ENCODE data around the gene VGLL4. TPM values are rescaled to one million over a fixed set of nuclear protein-coding genes. Genes with fewer than 3 reads are reported as not detected.

The VGLL4 gene
- total RNA-seq, 1 experiment from 2014 or later, result 26.9 TPM

DNA sequence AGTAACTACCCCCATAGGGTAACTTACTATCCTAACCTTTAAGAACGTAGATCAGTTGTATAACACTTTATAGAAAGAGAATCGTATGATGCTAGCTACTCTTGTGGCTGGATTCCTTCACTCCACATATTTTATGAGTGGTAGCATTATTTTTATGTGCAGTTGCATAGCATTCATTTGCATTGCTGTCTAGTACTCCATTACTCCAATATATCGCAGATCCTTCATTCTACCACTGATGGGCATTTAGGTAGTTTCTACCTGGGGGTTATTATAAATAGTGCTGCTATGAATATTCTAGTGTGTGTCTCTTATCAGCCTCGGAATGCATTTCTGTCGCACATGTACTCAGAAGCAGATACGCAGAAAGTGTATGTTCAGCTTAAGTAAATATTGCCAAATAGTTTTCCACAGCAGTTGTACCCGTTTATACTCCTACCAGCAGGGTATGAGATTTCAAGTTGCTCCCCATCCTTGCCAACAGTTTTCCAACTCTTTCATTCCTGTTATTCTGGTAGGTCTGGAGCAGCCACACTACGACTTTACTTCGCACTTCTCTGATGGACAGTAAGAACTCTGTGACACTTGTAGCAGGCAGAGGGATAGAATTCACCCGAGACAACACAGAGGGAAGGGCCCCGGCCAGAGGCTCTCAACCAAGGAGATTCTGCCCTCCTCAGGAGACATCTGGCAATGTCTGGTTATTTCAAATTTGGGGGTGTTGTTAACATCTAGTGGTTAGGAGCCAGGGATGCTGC, 9.8 kb upstream of the VGLL4 start:
- H3K4me2 ChIP-seq (ENCODE audit: low read length), result no peak overlapping the region
- BruUV-seq (replicated peaks), result no TSS peak
- no peak overlapping the region for H3K4me3 ChIP-seq (replicated peaks in 1 of 2; ENCODE audit: low read depth in 1 of 2, low read length in 2 of 2)
- no peak for ATAC-seq
- H4K20me1 ChIP-seq (ENCODE audit: insufficient read depth), result peaks cover 8% of the 10 kb centered on the region; the same call in 1 of the 2 replicates
- H2AFZ ChIP-seq (ENCODE audit: low read depth, low read length, poor library complexity, severe bottlenecking), result no peak overlapping the region
- no peaks in the 10 kb centered on the region for H3K9me2 ChIP-seq (ENCODE audit: insufficient read depth)
- no peaks in the 10 kb centered on the region for H3K4me1 ChIP-seq (ENCODE audit: control insufficient read depth in 1 of 2, insufficient read depth in 2 of 2, low read length in 2 of 2)
- H3K36me3 ChIP-seq (ENCODE audit: control insufficient read depth in 1 of 2, insufficient read depth in 2 of 2, low read length in 2 of 2), result no peaks in the 10 kb centered on the region
- no peak overlapping the region for H3K27ac ChIP-seq (ENCODE audit: low read depth, low read length)
- no peaks in the 10 kb centered on the region for H3K27me3 ChIP-seq (ENCODE audit: insufficient read depth, low read length)
- no peak overlapping the region for H3K9ac ChIP-seq (ENCODE audit: low read length)
- no peaks in the 10 kb centered on the region for H3K9me3 ChIP-seq (ENCODE audit: control insufficient read depth in 1 of 2, insufficient read depth in 1 of 2, low read depth in 1 of 2, low read length in 2 of 2)
- TF ChIP-seq CTCF (IDR thresholded peaks at IDR 0.05 in 2 of 3, conservative IDR thresholded peaks at IDR 0.05 in 1 of 3; ENCODE audit: borderline replicate concordance in 1 of 3, insufficient read depth in 1 of 3, low read depth in 2 of 3, low read length in 2 of 3) (peak in 2 of 3 experiments; percentile 12 to 14; a peak in 1 of 6 replicates), SP1 (IDR thresholded peaks at IDR 0.05; ENCODE audit: low read depth) (no peak)
- TF ChIP-seq, protein P1, sequence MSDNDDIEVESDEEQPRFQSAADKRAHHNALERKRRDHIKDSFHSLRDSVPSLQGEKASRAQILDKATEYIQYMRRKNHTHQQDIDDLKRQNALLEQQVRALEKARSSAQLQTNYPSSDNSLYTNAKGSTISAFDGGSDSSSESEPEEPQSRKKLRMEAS (IDR thresholded peaks at IDR 0.05), result no peak
- no peak for DNase-seq (ENCODE audit: low read depth, low spot score)
- CTCF ChIA-PET, result no interaction called here
- RAD21 ChIA-PET (ENCODE audit: low non-redundant PET in 1 of 2, low total read pairs in 2 of 2, uncharacterized antibody in 2 of 2, unreplicated experiment in 2 of 2), result no interaction called here
- H3K79me2 ChIP-seq (ENCODE audit: insufficient read depth, low read length), result peaks cover 16% of the 10 kb centered on the region; the same call in 1 of the 2 replicates
- intact Hi-C loops (cut with micrococcal nuclease), result loop anchor here (5.0 to 10.0 kb wide), 3 partner anchors 416 to 591 kb away; partner anchors contain the start of gene HRH1
- POLR2A ChIA-PET, result no interaction called here

DNA sequence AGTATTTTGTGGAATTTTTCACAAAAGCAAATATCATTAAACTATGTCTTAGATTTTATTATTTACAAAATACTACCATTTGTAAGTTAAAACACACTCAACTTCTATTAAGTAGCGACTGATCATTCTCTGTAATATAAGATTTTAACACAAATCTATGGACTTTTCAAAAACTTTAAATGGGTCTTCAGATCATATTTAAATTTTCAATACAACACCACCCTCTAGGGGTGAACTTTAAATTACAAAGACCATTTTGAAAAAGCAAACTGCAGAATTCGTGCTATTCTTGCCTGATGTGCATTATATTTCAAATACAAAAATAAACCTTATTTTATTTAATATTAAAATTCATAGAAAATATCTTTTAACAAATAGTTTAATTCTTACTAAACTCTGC, 8.2 kb upstream of the VGLL4 start:
- DNase-seq (ENCODE audit: low read depth, low spot score) (peak; percentile 21), ATAC-seq (no peak)
- H3K4me2 ChIP-seq (ENCODE audit: low read length), result no peak overlapping the region
- H3K4me3 ChIP-seq (replicated peaks in 1 of 2; ENCODE audit: low read depth in 1 of 2, low read length in 2 of 2), result no peak overlapping the region
- no peaks in the 10 kb centered on the region for H3K4me1 ChIP-seq (ENCODE audit: control insufficient read depth in 1 of 2, insufficient read depth in 2 of 2, low read length in 2 of 2)
- H3K36me3 ChIP-seq (ENCODE audit: control insufficient read depth in 1 of 2, insufficient read depth in 2 of 2, low read length in 2 of 2), result no peaks in the 10 kb centered on the region
- peaks cover 24% of the 10 kb centered on the region for H3K79me2 ChIP-seq (ENCODE audit: insufficient read depth, low read length)
- H3K9me3 ChIP-seq (ENCODE audit: control insufficient read depth in 1 of 2, insufficient read depth in 1 of 2, low read depth in 1 of 2, low read length in 2 of 2), result no peaks in the 10 kb centered on the region
- CTCF ChIA-PET, result interaction anchor here (0.6 to 2.0 kb wide), 4 partner anchors 9 to 273 kb away, joined by 3 to 11 read pairs (median 6); partner anchors contain the start of gene VGLL4
- H4K20me1 ChIP-seq (ENCODE audit: insufficient read depth), result peaks cover 8% of the 10 kb centered on the region; the same call in 1 of the 2 replicates
- no peaks in the 10 kb centered on the region for H3K9me2 ChIP-seq (ENCODE audit: insufficient read depth)
- no peak overlapping the region for H2AFZ ChIP-seq (ENCODE audit: low read depth, low read length, poor library complexity, severe bottlenecking)
- POLR2A ChIA-PET, result no interaction called here
- RAD21 ChIA-PET (ENCODE audit: low non-redundant PET in 1 of 2, low total read pairs in 2 of 2, uncharacterized antibody in 2 of 2, unreplicated experiment in 2 of 2), result interaction anchor here in 1 of 2 experiments (0.7 to 0.9 kb wide), 2 partner anchors 73 to 273 kb away, joined by 3 read pairs; no protein-coding TSS in a partner anchor
- no peaks in the 10 kb centered on the region for H3K27me3 ChIP-seq (ENCODE audit: insufficient read depth, low read length)
- no TSS peak for BruUV-seq (replicated peaks)
- TF ChIP-seq RAD21 (IDR thresholded peaks at IDR 0.05; ENCODE audit: low read depth) (peak; percentile 71), EGR1 (IDR thresholded peaks at IDR 0.05; ENCODE audit: low read depth) (no peak), CTCF (IDR thresholded peaks at IDR 0.05 in 2 of 3, conservative IDR thresholded peaks at IDR 0.05 in 1 of 3; ENCODE audit: borderline replicate concordance in 1 of 3, insufficient read depth in 1 of 3, low read depth in 2 of 3, low read length in 2 of 3) (peak; percentile 24 to 58 (median 54); a peak in 4 of 6 replicates), ELF1 (IDR thresholded peaks at IDR 0.05; ENCODE audit: borderline replicate concordance, low read depth) (no peak)
- no peak overlapping the region for H3K27ac ChIP-seq (ENCODE audit: low read depth, low read length)
- intact Hi-C loops (cut with micrococcal nuclease), result loop anchor here (1.0 to 10.0 kb wide), 4 partner anchors 273 to 590 kb away; partner anchors contain the start of gene HRH1
- H3K9ac ChIP-seq (ENCODE audit: low read length), result no peak overlapping the region
